Activated T-helper 1 cell treated with anti-CD3 and anti-CD28 coated beads, Interleukin-12 subunit alpha, Interleukin-12 subunit beta, Interleukin-2, Interleukin-4 antibody, amounts not matched to agents 30 ng/mL and 10 ng/mL and 1 ng/mL, durations not matched to agents 14 hours and 24 hours and 36 hours (primary cell): ENCODE results near the gene DNM3. TPM values are rescaled to one million over a fixed set of nuclear protein-coding genes. Genes with fewer than 3 reads are reported as not detected.
A peak's percentile ranks its signal among the peaks of the same experiment; 100 is the strongest.
"Not testable (repeated sequence)": the region's sequence is repeated elsewhere in the genome, so short reads cannot be mapped to it uniquely, and the experiment has no call there.

Experiments used
- DNase-seq: peaks from one replicate; pipeline ENCODE4 v3.0.0; 2021; ENCODE audit warnings: low spot score
- H3K27ac Mint-ChIP-seq: one replicate; pipeline ENCODE4 v1.8.0; 2021; ENCODE audit warnings: mild to moderate bottlenecking, mixed read lengths
- H3K27me3 Mint-ChIP-seq: one replicate; pipeline ENCODE4 v1.8.0; 2022; ENCODE audit warnings: mild to moderate bottlenecking, moderate library complexity, mixed read lengths; ENCODE audit not compliant: insufficient read depth
- H3K36me3 Mint-ChIP-seq: one replicate; pipeline ENCODE4 v1.8.0; 2021; ENCODE audit warnings: low read depth, mixed read lengths
- H3K4me1 Mint-ChIP-seq: one replicate; pipeline ENCODE4 v1.8.0; 2021; ENCODE audit warnings: low read depth, mixed read lengths
- H3K4me3 Mint-ChIP-seq: one replicate; pipeline ENCODE4 v1.8.0; 2021; ENCODE audit warnings: mild to moderate bottlenecking, moderate library complexity, mixed read lengths
- H3K9me3 Mint-ChIP-seq: one replicate; pipeline ENCODE4 v1.8.0; 2021; ENCODE audit warnings: mixed read lengths
- intact Hi-C: fragments of 100-400 bp; cut with micrococcal nuclease; formaldehyde crosslinking; loops from one replicate; pipeline ENCODE4 v1.15.1; 2024
- total RNA-seq: library from RNA; stranded (reverse); gene quantifications from 2 replicates; pipeline ENCODE4 v1.2.3, GENCODE V29; 2022

The DNM3 gene
- total RNA-seq, 1 donor from 2014 or later, result 0.62 TPM

GRCh38 chr1:172417557-172417956 is 576.3 kb downstream of the DNM3 start:
- Mint-ChIP-seq H3K4me1 (no peaks in the 10 kb centered on the region), H3K4me3 (no peak overlapping the region), H3K27me3 (peaks cover 7% of the 10 kb centered on the region), H3K36me3 (peaks cover 2% of the 10 kb centered on the region), H3K9me3 (no peaks in the 10 kb centered on the region), H3K27ac (no peak overlapping the region)
- intact Hi-C loops, result no loop called here
- DNase-seq, result no peak

DNA sequence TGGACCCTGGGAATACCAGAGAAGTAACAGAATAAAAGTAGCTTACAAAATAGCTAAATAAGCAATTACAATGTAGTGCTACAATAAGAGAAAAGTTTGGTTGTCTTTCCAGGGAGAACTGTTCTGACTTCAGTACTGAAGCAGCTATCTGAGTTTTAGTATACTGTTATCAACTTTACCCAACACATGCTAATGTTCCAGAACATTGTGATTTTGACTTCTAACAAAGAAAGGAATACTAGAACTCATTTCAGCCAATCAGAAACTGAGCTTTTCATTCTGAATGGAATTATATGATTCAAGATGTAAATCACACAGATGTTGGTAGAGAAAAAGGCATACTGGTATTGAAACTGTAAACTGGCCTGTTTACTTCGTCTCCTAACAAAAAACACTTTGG is 579.1 kb downstream of the DNM3 start, which contains the start of gene C1orf105:
TSS of gene C1orf105 (plus strand) at position 301 of the 400 bp plus-strand sequence. CDS start 201 bp downstream, outside the sequence.
- H3K27ac Mint-ChIP-seq, result no peak within 1 kb of the TSS
- H3K4me3 Mint-ChIP-seq, result no peak within 1 kb of the TSS
- no peaks in the 10 kb centered on the region for H3K9me3 Mint-ChIP-seq
- no peak for DNase-seq
- peaks cover 3% of the 10 kb centered on the region for H3K27me3 Mint-ChIP-seq
- H3K4me1 Mint-ChIP-seq, result no peaks in the 10 kb centered on the region
- intact Hi-C loops, result no loop called here
- no peaks in the 10 kb centered on the region for H3K36me3 Mint-ChIP-seq

DNA sequence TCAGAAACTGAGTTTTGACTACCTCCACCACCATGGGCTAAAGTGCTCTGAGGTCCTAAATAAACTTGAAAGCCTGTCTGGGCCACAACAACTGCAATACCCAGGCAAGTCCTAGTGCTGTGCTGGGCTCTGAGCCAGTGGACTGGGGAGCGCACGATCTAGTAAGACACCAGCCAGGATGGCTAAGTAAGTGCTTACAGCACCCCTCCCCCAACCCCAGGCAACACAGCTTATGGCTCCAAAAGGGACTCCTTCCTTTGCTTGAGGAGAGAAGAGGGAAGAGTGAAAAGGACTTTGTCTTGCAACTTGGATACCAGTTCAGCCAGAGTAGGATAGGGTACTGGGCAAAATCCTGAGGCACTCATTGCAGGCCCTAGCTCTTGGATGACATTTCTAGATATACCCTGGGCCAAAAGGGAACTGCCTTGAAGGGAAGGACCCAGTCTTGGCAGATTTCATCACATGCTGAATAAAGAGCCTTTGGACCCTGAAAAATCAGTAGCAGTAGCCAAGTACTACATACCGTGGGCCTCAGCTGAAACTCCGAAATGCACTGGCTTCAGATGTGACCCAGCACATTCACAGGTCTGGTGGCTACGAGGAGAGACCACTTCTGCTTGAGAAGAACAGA is 580.8 kb downstream of the DNM3 start:
- no peak overlapping the region for H3K27ac Mint-ChIP-seq
- H3K27me3 Mint-ChIP-seq, result peaks cover 3% of the 10 kb centered on the region
- intact Hi-C loops, result no loop called here
- no peaks in the 10 kb centered on the region for H3K4me1 Mint-ChIP-seq
- H3K4me3 Mint-ChIP-seq, result no peak overlapping the region
- no peaks in the 10 kb centered on the region for H3K36me3 Mint-ChIP-seq
- H3K9me3 Mint-ChIP-seq, result no peaks in the 10 kb centered on the region
- DNase-seq, result no peak

DNA sequence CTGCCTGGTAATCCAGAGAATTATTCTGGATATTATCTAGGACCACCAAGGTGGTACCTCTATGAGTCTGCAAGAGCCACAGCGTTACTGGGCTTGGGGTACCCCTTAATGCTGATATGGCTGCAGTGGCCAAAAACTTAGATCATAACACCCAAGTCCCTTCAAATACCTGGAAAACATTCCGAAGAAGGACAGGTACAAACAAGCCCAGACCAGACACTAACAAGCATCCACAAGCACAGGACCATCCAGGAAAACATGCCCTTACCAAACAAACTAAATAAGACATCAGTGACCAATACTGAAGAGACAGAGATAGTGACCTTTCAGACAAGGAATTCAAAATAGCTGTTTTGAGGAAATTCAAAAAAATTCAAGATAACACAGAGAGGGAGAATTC is 582.0 kb downstream of the DNM3 start:
- Mint-ChIP-seq H3K4me1 (no peaks in the 10 kb centered on the region), H3K9me3 (no peaks in the 10 kb centered on the region), H3K27ac (peak overlapping the region; percentile 10), H3K27me3 (peaks cover 3% of the 10 kb centered on the region), H3K36me3 (no peaks in the 10 kb centered on the region), H3K4me3 (no peak overlapping the region)
- intact Hi-C loops, result no loop called here
- no peak for DNase-seq

DNA sequence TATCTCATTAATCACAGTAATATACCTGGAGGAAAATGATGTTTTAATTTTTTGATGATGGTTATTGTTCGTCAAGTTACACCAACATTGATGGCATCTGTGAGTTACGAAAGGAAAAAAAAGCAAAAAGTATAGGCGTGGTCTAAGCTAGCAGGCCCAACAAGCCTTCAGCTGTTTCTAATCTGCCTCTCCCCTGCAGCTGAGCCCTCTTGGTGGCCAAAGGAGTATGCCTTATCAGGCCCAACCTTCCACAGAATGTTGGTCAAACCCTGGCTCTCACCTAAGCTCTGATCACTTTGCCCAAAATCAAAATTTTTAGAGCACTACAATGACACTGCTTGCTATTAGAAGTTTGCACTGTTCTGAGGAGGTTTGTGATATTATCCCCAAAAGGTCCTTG is 584.0 kb downstream of the DNM3 start:
- intact Hi-C loops, result no loop called here

DNA sequence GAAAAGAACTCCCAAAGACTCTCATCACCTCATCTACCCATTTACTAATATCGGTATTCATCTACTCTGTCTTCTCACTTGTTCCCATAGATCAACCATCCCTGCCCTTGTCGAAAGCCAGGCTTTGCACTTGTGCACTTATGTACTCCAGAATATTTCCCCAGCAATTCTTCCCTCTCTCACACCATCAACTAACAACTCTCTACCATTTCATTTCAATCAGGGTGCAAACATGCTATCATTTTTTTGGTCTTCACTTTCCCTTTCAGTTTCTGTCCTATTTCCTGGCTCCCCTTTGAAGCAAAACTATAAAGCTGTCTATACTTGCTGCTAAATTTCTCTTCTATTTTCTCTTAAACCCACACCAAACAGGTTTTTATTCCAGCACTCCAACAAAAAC is 585.9 kb downstream of the DNM3 start:
- H3K27ac Mint-ChIP-seq, result no peak overlapping the region
- intact Hi-C loops, result no loop called here
- H3K9me3 Mint-ChIP-seq, result no peaks in the 10 kb centered on the region
- H3K4me1 Mint-ChIP-seq, result peaks cover 19% of the 10 kb centered on the region
- H3K27me3 Mint-ChIP-seq, result no peaks in the 10 kb centered on the region
- H3K36me3 Mint-ChIP-seq, result no peaks in the 10 kb centered on the region
- no peak for DNase-seq
- no peak overlapping the region for H3K4me3 Mint-ChIP-seq

More for the DNA sequence above, 584.0 kb downstream of the DNM3 start:
- H3K4me3 Mint-ChIP-seq, result no peak overlapping the region
- H3K4me1 Mint-ChIP-seq, result peaks cover 11% of the 10 kb centered on the region
- no peak overlapping the region for H3K27ac Mint-ChIP-seq
- H3K9me3 Mint-ChIP-seq, result no peaks in the 10 kb centered on the region
- no peaks in the 10 kb centered on the region for H3K36me3 Mint-ChIP-seq
- DNase-seq, result no peak
- H3K27me3 Mint-ChIP-seq, result no peaks in the 10 kb centered on the region

- peaks cover 25% of the 10 kb centered on the region for H3K4me1 Mint-ChIP-seq
- H3K4me3 Mint-ChIP-seq, result no peak overlapping the region
- H3K27ac Mint-ChIP-seq, result no peak overlapping the region
- intact Hi-C loops, result loop anchor here (1.0 kb wide), 4 partner anchors 15 to 427 kb away; partner anchors contain the start of gene PIGC
- H3K36me3 Mint-ChIP-seq, result peaks cover 7% of the 10 kb centered on the region
- no peaks in the 10 kb centered on the region for H3K27me3 Mint-ChIP-seq
- no peak for DNase-seq
- no peaks in the 10 kb centered on the region for H3K9me3 Mint-ChIP-seq
Measured at GRCh38 chr1:172429331-172430127, 588.2 kb downstream of the DNM3 start.

DNA sequence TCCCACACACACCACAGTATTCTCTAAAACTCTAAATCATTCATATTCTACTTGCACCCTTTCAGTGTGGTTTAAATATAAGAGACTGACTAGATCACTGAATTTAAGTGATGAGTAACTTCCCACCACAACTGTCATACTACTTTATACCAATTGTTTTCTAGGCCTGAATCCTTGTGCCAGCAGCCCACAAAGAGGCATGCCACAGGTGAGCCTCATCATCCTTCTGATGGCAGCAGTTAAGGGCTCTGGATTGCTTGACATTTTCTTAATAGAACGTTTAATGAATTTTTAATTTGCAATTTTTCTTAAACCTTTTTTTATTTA is 588.8 kb downstream of the DNM3 start:
- intact Hi-C loops, result no loop called here
- Mint-ChIP-seq H3K36me3 (peaks cover 8% of the 10 kb centered on the region), H3K27me3 (no peaks in the 10 kb centered on the region), H3K27ac (no peak overlapping the region), H3K4me1 (peaks cover 25% of the 10 kb centered on the region), H3K9me3 (no peaks in the 10 kb centered on the region), H3K4me3 (no peak overlapping the region)
- DNase-seq, result no peak

GRCh38 chr1:172431204-172431603 is 589.9 kb downstream of the DNM3 start:
- no peak for DNase-seq
- H3K4me1 Mint-ChIP-seq, result peaks cover 25% of the 10 kb centered on the region
- peaks cover 8% of the 10 kb centered on the region for H3K36me3 Mint-ChIP-seq
- H3K27ac Mint-ChIP-seq, result no peak overlapping the region
- H3K4me3 Mint-ChIP-seq, result no peak overlapping the region
- intact Hi-C loops, result no loop called here
- H3K9me3 Mint-ChIP-seq, result peaks cover 4% of the 10 kb centered on the region
- no peaks in the 10 kb centered on the region for H3K27me3 Mint-ChIP-seq

- peaks cover 4% of the 10 kb centered on the region for H3K9me3 Mint-ChIP-seq
- H3K27ac Mint-ChIP-seq, result no peak overlapping the region
- intact Hi-C loops, result no loop called here
- no peak for DNase-seq
- no peak overlapping the region for H3K4me3 Mint-ChIP-seq
- H3K36me3 Mint-ChIP-seq, result peaks cover 8% of the 10 kb centered on the region
- peaks cover 25% of the 10 kb centered on the region for H3K4me1 Mint-ChIP-seq
- H3K27me3 Mint-ChIP-seq, result no peaks in the 10 kb centered on the region
Measured at GRCh38 chr1:172431721-172432192, 590.5 kb downstream of the DNM3 start.

DNA sequence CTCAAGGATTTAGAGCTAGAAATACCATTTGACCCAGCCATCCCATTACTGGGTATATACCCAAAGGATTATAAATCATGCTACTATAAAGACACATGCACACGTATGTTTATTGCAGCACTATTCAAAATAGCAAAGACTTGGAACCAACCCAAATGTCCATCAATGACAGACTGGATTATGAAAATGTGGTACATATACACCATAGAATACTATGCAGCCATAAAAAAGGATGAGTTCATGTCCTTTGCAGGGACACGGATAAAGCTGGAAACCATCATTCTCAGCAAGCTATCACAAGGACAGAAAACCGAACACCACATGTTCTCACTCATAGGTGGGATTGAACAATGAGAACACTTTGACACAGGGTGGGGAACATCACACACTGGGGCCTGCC is 595.9 kb downstream of the DNM3 start:
- H3K27ac Mint-ChIP-seq, DNase-seq, H3K27me3 Mint-ChIP-seq, H3K9me3 Mint-ChIP-seq, intact Hi-C loops, H3K4me3 Mint-ChIP-seq: not testable (repeated sequence)
- H3K4me1 Mint-ChIP-seq, result peaks cover 20% of the 10 kb centered on the region
- peaks cover 33% of the 10 kb centered on the region for H3K36me3 Mint-ChIP-seq

GRCh38 chr1:172442404-172442803 is 601.1 kb downstream of the DNM3 start:
- intact Hi-C loops, result loop anchor here (10.0 kb wide), 1 partner anchor 958 kb away; the partner anchor contains the start of gene PRRC2C
- Mint-ChIP-seq H3K4me1 (peaks cover 33% of the 10 kb centered on the region), H3K27ac (no peak overlapping the region), H3K27me3 (no peaks in the 10 kb centered on the region), H3K36me3 (peaks cover 28% of the 10 kb centered on the region), H3K9me3 (no peaks in the 10 kb centered on the region), H3K4me3 (peak overlapping the region; percentile 94)
- DNase-seq, result no peak

DNA sequence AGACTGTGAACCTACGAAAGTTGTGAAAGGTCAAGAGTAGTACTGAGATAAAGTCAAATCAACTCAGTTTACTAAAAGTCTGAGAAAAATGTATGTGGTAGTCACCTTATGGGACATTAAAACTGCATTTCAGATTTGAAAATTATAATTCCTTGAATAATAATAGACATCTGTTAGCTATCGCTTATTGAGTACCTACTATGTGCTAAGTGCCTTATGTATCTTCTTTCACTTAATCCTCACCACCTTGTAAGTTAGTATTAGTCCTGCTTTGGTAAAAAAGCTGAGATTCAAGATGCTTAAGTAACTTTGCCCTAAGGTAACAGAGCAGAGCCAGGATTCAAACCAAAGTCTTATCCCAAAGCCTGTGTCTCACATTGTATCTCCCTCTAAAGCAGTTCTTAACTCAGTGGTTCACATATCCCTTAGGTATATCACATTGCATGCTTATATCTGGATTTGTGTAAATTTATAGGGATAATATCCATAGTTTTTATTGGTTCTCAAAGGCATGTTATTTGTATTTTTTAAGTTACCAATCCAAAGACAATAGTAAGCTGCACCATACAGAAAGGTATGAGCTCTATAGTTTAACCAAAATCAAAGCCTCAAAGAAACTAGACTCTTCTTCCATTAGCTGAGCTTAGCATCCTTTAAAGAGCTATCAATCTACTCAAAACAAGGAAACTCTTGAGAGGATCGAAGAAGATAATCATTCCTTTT is 601.7 kb downstream of the DNM3 start:
- Mint-ChIP-seq H3K9me3 (no peaks in the 10 kb centered on the region), H3K36me3 (peaks cover 28% of the 10 kb centered on the region), H3K4me1 (peaks cover 33% of the 10 kb centered on the region), H3K4me3 (peak overlapping the region; percentile 94), H3K27ac (peak overlapping the region; percentile 86), H3K27me3 (no peaks in the 10 kb centered on the region)
- intact Hi-C loops, result loop anchor here (10.0 kb wide), 1 partner anchor 958 kb away; the partner anchor contains the start of gene PRRC2C
- DNase-seq, result no peak
